PC-3 (cell line): ENCODE results near the gene CLEC2L. TPM values are rescaled to one million over a fixed set of nuclear protein-coding genes. Genes with fewer than 3 reads are reported as not detected.

ENCODE experiments used
- ATAC-seq: fragments of 200-7000 bp; cut with Tn5 transposase; 2 replicates; pipeline ENCODE4 v1.9.1; 2020; ENCODE audit warnings: mild to moderate bottlenecking, moderate library complexity
- BruUV-seq: library from RNA; stranded (reverse); fragments of 400-500 nt; replicated peaks from 2 replicates; lab custom pipeline; 2021; lab: Mats Ljungman, UMichigan
- CTCF ChIA-PET: fragments of 300-600 bp; sonication (Branson Sonifier 250); formaldehyde crosslinking; loops from one replicate; lab custom pipeline; 2022; ENCODE audit warnings: antibody characterized with exemption; lab: Charles Lee
- POLR2A ChIA-PET: fragments of 300-600 bp; sonication (Branson Sonifier 250); formaldehyde crosslinking; loops from one replicate; lab custom pipeline; 2022; ENCODE audit warnings: antibody characterized with exemption; ENCODE audit not compliant: unreplicated experiment; lab: Charles Lee
- DNase-seq: peaks from one replicate; pipeline ENCODE4 v3.0.0-alpha.2; 2015
- H2AFZ ChIP-seq: fragments of 300-600 bp; sonication (generic); 2 replicates; pipeline ENCODE4 v1.6.0; 2016; ENCODE audit warnings: antibody characterized with exemption, low read length
- H3F3A ChIP-seq: fragments of 300-600 bp; sonication (generic); one replicate; pipeline ENCODE4 v1.6.0; 2017; ENCODE audit warnings: antibody characterized with exemption, low read length, control low read depth, mild to moderate bottlenecking; ENCODE audit not compliant: unreplicated experiment
- H3K27ac ChIP-seq: fragments of 300-600 bp; sonication (generic); 2 replicates; pipeline ENCODE4 v1.5.1; 2016; ENCODE audit warnings: mild to moderate bottlenecking, low read length
- H3K27me3 ChIP-seq: fragments of 300-600 bp; sonication (generic); 2 replicates; pipeline ENCODE4 v1.6.1; 2016; ENCODE audit warnings: low read length, mixed read lengths
- H3K36me3 ChIP-seq: fragments of 300-600 bp; sonication (generic); 2 replicates; pipeline ENCODE4 v1.6.1; 2016; ENCODE audit warnings: low read depth, mixed run types, low read length, mixed read lengths
- H3K4me1 ChIP-seq: fragments of 300-600 bp; sonication (generic); 2 replicates; pipeline ENCODE4 v1.5.1; 2016; ENCODE audit warnings: low read length; ENCODE audit not compliant: insufficient read depth
- H3K4me2 ChIP-seq: fragments of 300-600 bp; sonication (generic); 2 replicates; pipeline ENCODE4 v1.6.0; 2016; ENCODE audit warnings: low read length
- H3K4me3 ChIP-seq: fragments of 300-600 bp; sonication (generic); 2 replicates; pipeline ENCODE4 v1.5.1; 2016; ENCODE audit warnings: mild to moderate bottlenecking, low read length, mixed read lengths
- H3K79me2 ChIP-seq: fragments of 300-600 bp; sonication (generic); 2 replicates; pipeline ENCODE4 v1.6.1; 2017; ENCODE audit warnings: low read length, mixed read lengths
- H3K9ac ChIP-seq: fragments of 300-600 bp; sonication (generic); 2 replicates; pipeline ENCODE4 v1.6.0; 2016; ENCODE audit warnings: mild to moderate bottlenecking, low read length
- H3K9me2 ChIP-seq: fragments of 300-600 bp; sonication (generic); replicated peaks from 2 replicates; pipeline ENCODE4 v1.6.1; 2016; ENCODE audit warnings: mixed run types, low read length, mixed read lengths
- H3K9me3 ChIP-seq: fragments of 300-600 bp; sonication (generic); 2 replicates; pipeline ENCODE4 v1.6.1; 2016; ENCODE audit warnings: low read length, mixed read lengths
- H4K20me1 ChIP-seq: fragments of 300-600 bp; sonication (generic); 2 replicates; pipeline ENCODE4 v1.6.1; 2016; ENCODE audit warnings: low read length, mixed read lengths
- EZH2 ChIP-seq: fragments of 300-600 bp; sonication (generic); IDR thresholded peaks from one replicate; pipeline ENCODE4 v1.6.1; 2017; ENCODE audit warnings: antibody characterized with exemption, mild to moderate bottlenecking, low read length; ENCODE audit not compliant: unreplicated experiment
- EZH2phosphoT487 ChIP-seq: fragments of 300-600 bp; sonication (generic); IDR thresholded peaks from 2 replicates; pipeline ENCODE4 v1.6.1; 2018; ENCODE audit warnings: mild to moderate bottlenecking, antibody characterized with exemption, low read length, borderline replicate concordance
- intact Hi-C: fragments of 100-400 bp; cut with micrococcal nuclease; formaldehyde crosslinking; loops from 2 replicates; pipeline ENCODE4 v1.9.0; 2023
- total RNA-seq: library from RNA; depleted of rRNA; stranded (reverse); fragments of >200 nt; gene quantifications from 2 replicates; pipeline ENCODE4 v1.2.3, GENCODE V29; 2014
- TF ChIP-seq, protein P1 (sequence below): fragments of 300-600 bp; sonication (generic); conservative IDR thresholded peaks from 2 replicates; pipeline ENCODE4 v1.5.1; 2017; ENCODE audit warnings: antibody characterized with exemption, low read depth, mild to moderate bottlenecking, low read length

Gene CLEC2L
- total RNA-seq, 1 experiment from 2014 or later = not detected

- POLR2A ChIA-PET = no interaction called here
Measured at GRCh38 chr7:139573871-139574270, 50.4 kb downstream of the CLEC2L start.

GRCh38 chr7:139574618-139575337 lies 51.3 kb downstream of the CLEC2L start:
- POLR2A ChIA-PET = no interaction called here
- H3F3A ChIP-seq = no peaks in the 10 kb centered on the region
- H3K4me1 ChIP-seq = no peaks in the 10 kb centered on the region
- H3K9me2 ChIP-seq = no peaks in the 10 kb centered on the region
- no peak overlapping the region for H3K9ac ChIP-seq
- no peak overlapping the region for H3K27ac ChIP-seq
- H2AFZ ChIP-seq = no peak overlapping the region
- no peak for TF ChIP-seq EZH2phosphoT487
- no peak for TF ChIP-seq EZH2
- TF ChIP-seq, protein P1, sequence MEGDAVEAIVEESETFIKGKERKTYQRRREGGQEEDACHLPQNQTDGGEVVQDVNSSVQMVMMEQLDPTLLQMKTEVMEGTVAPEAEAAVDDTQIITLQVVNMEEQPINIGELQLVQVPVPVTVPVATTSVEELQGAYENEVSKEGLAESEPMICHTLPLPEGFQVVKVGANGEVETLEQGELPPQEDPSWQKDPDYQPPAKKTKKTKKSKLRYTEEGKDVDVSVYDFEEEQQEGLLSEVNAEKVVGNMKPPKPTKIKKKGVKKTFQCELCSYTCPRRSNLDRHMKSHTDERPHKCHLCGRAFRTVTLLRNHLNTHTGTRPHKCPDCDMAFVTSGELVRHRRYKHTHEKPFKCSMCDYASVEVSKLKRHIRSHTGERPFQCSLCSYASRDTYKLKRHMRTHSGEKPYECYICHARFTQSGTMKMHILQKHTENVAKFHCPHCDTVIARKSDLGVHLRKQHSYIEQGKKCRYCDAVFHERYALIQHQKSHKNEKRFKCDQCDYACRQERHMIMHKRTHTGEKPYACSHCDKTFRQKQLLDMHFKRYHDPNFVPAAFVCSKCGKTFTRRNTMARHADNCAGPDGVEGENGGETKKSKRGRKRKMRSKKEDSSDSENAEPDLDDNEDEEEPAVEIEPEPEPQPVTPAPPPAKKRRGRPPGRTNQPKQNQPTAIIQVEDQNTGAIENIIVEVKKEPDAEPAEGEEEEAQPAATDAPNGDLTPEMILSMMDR = no peak
- H3K27me3 ChIP-seq = no peaks in the 10 kb centered on the region
- H3K4me2 ChIP-seq = no peak overlapping the region
- ATAC-seq (no peak), DNase-seq (no peak)
- H4K20me1 ChIP-seq = no peaks in the 10 kb centered on the region
- H3K4me3 ChIP-seq = no peak overlapping the region
- no peaks in the 10 kb centered on the region for H3K9me3 ChIP-seq
- no TSS peak for BruUV-seq
- no peaks in the 10 kb centered on the region for H3K79me2 ChIP-seq
- CTCF ChIA-PET = no interaction called here
- intact Hi-C loops = no loop called here
- H3K36me3 ChIP-seq = peaks cover 16% of the 10 kb centered on the region; the same call in 1 of the 2 replicates

More at GRCh38 chr7:139573871-139574270, 50.4 kb downstream of the CLEC2L start:
- TF ChIP-seq EZH2 (no peak), EZH2phosphoT487 (no peak)
- TF ChIP-seq, protein P1 = no peak
- intact Hi-C loops = no loop called here
- Histone ChIP-seq H2AFZ (no peak overlapping the region), H3K27me3 (no peaks in the 10 kb centered on the region), H3K4me2 (no peak overlapping the region), H3K36me3 (peaks cover 11% of the 10 kb centered on the region; the same call in 1 of the 2 replicates), H3K4me3 (no peak overlapping the region), H3F3A (no peaks in the 10 kb centered on the region), H3K9me2 (no peaks in the 10 kb centered on the region), H3K79me2 (no peaks in the 10 kb centered on the region), H3K4me1 (no peaks in the 10 kb centered on the region), H3K9me3 (no peaks in the 10 kb centered on the region), H3K27ac (no peak overlapping the region), H4K20me1 (no peaks in the 10 kb centered on the region), H3K9ac (no peak overlapping the region)
- CTCF ChIA-PET = no interaction called here
- no TSS peak for BruUV-seq
- DNase-seq (no peak), ATAC-seq (no peak)

DNA sequence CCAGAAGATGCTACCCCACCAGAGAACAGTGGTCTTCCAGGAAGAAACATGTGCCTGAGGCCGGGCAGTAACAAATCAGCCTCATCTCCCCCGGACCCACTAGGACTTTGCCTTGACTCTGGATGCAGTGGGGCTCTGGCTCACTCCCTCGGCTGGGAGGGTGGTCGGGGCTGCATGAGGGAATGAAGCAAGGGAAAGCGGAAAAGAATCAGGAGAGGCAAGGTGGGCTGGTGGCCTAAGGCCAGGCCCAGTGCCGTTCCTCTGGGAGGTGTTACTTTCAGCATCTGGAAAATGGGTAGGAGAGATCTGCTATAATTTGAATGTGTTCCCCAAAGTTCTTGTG lies 51.8 kb downstream of the CLEC2L start:
- peaks cover 18% of the 10 kb centered on the region for H3K36me3 ChIP-seq

More for the DNA sequence above, 51.8 kb downstream of the CLEC2L start:
- H3K27me3 ChIP-seq = no peaks in the 10 kb centered on the region
- H3K9ac ChIP-seq = no peak overlapping the region
- TF ChIP-seq, protein P1 = no peak
- TF ChIP-seq EZH2 (no peak), EZH2phosphoT487 (no peak)
- DNase-seq (no peak), ATAC-seq (no peak)
- H3K27ac ChIP-seq = no peak overlapping the region
- POLR2A ChIA-PET = no interaction called here
- H3K4me2 ChIP-seq = no peak overlapping the region
- no peaks in the 10 kb centered on the region for H3K4me1 ChIP-seq
- intact Hi-C loops = no loop called here
- H3K9me2 ChIP-seq = no peaks in the 10 kb centered on the region
- CTCF ChIA-PET = no interaction called here
- H3K79me2 ChIP-seq = no peaks in the 10 kb centered on the region
- H3K9me3 ChIP-seq = no peaks in the 10 kb centered on the region
- H2AFZ ChIP-seq = no peak overlapping the region
- no peak overlapping the region for H3K4me3 ChIP-seq
- H4K20me1 ChIP-seq = no peaks in the 10 kb centered on the region
- no TSS peak for BruUV-seq
- H3F3A ChIP-seq = no peaks in the 10 kb centered on the region
